ENCODE results near the gene NUP214. TPM values are rescaled to one million over a fixed set of nuclear protein-coding genes. Genes with fewer than 3 reads are reported as not detected.

NUP214 gene
- 16.3 and 21.0 TPM in 2 replicates for total RNA-seq

DNA sequence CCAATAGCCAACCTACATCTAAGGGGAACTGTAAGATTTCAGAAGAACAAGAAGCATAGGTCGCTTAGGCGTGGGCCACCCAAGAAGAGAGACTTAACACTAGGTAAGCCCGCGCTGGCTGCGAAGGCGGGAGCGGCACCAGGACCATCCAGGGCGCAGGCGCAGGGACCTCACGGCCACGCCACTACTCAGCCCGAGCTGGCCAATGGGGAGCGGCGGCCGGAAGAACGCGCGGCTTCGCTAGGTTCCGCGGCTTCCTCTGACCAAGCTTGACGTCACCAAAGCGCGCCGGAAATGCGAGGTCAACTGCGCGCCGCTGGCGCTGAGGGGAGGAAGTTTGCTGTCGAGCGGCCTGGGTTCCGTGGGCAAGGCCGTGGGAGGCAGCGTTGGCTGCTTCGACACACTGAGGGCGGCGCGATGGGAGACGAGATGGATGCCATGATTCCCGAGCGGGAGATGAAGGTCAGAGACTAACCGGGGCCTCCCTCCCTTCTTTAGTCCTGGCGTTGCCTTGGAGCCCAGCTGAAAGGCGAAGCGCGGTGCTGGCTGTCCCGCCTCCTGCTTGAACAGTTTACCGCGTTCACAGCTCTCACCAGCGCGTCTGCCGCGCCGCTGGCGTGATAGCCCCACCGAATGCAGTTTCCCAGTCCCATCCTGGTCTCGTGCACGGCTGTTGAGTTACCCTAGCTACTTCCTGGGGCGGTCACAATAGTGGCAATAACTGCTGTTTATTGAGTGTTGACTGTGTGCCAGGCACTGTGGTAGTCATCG is at the start of gene NUP214:
Gene NUP214, plus strand, starts transcription at position 299 of the 771 bp plus-strand sequence. Its CDS starts 119 bp downstream, at position 418.

DNA sequence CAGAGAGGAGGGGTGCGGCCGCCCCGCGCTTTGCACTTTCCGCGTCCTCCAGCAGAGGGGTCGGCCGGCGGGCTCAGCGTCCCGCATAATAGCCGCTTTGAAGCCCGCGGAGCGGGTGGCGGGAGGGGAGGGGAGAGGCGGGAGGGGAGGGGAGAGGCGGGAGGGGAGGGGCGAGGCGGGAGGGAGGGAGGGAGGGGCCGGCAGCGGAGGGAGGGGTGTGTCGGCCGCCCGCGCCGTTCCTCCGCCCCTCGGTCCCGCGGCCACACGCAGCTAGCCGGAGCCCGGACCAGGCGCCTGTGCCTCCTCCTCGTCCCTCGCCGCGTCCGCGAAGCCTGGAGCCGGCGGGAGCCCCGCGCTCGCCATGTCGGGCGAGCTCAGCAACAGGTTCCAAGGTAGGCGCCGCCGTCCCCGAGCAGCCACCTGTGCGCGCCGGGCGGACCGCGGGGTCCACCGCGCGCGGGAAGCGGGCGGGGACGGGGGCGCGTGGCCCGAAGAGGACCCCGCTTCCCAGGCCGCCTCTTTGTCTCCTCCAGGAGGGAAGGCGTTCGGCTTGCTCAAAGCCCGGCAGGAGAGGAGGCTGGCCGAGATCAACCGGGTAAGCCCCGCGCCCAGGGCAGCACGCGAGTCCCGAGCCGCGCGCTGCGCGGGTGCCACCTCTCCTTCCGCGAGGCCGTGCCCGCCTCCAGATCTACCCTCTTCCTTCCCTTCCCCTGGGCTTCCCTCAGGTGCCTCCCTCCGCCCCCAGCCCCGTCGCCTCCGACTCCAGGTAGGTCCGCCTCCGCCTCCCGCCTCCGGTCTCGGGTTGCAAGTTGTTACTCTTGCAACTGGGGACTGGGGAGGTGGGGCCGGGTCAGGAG is 28.9 kb upstream of the NUP214 start, which contains the start of gene AIF1L:
Gene AIF1L, plus strand, starts transcription at position 263 of the 857 bp plus-strand sequence. Its CDS starts 99 bp downstream, at position 362.

DNA sequence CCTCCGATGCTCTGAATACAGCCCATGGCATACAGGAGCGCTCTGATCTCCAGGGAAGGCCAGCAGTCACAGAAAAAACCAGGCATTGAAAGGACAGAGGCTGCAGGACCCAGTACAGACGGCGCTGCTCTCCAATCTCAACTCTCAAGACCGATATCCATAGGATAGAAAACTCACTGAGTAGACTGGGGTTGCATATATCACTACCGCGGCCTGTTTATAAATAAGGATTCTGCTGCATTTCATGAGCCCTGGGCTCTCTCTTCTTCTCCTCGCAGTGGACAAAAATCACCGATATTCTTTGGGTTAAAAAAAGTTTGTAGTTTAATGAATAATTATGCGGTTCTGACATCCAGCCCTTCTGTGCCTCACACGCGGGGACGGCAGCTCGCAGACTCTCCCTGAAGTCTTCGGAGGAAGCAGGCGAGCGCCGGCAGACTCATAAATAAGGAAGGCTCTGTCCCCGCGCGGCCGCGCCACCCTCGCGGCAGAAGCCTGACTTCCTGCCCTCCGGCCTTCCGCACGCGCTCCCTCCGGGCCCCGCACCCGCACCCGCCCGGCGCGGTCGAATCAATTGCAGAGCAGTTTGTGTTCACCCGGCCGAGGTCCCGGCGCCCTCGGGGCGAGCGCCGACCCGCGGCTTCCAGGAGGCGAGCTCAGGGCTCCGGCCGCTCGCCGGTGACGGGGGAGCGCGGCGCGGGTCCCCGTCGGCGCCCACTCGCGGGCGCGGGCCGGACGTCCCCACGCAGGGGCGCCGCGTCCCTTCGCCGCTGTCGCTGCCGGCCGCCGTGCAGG is 150.9 kb downstream of the NUP214 start, which contains the start of gene FAM78A:
Gene FAM78A, minus strand, starts transcription at position 417 of the 795 bp plus-strand sequence. Its CDS starts 331 bp downstream, at position 86.

Other genes with a start within 250 kb of the NUP214 start
- gene QRFP, start 228.8 kb upstream of the NUP214 start, total RNA-seq = not detected in 2 replicates
- 0.19 and 0.56 TPM in 2 replicates for gene FIBCD1, start 186.3 kb upstream of the NUP214 start, total RNA-seq
- 0.07 TPM in 1 of 2 replicates, not detected in the other for gene LAMC3, start 116.4 kb upstream of the NUP214 start, total RNA-seq
- gene AIF1L, start 29.1 kb upstream of the NUP214 start, total RNA-seq = 2.8 and 3.7 TPM in 2 replicates
- gene FAM78A, start 150.9 kb downstream of the NUP214 start, total RNA-seq = 0.21 and 0.37 TPM in 2 replicates
- gene PLPP7, start 164.1 kb downstream of the NUP214 start, total RNA-seq = not detected in 2 replicates

Measured in airway epithelial cell (primary cell).